K562 (cell line): ENCODE results near the gene PPP1R3C. TPM values are rescaled to one million over a fixed set of nuclear protein-coding genes. Genes with fewer than 3 reads are reported as not detected.

Experiments
- ATAC-seq: fragments of 200-7000 bp; cut with Tn5 transposase; 3 replicates; pipeline ENCODE4 v1.9.1; 2020; ENCODE audit warnings: moderate library complexity
- BruUV-seq: library from RNA; stranded (reverse); fragments of 400-500 nt; replicated peaks from 2 replicates; lab custom pipeline; 2021; lab: Mats Ljungman, UMichigan
- CTCF ChIA-PET: fragments of 300-600 bp; formaldehyde crosslinking; extraction: SDS; loops from one replicate; lab custom pipeline; 2021; ENCODE audit warnings: low intra/inter-chr PET ratio; lab: Yijun Ruan, JAX
- POLR2A ChIA-PET: fragments of 300-600, 350-650 bp; sonication (Branson Sonifier 250); formaldehyde crosslinking; extraction: SDS; loops from one replicate; lab custom pipeline; 2021; ENCODE audit warnings: antibody characterized with exemption, inconsistent platforms; lab: Yijun Ruan, JAX
- DNase-seq, 4 experiments: peaks; one replicate each; pipeline versions ENCODE4 v3.0.0 to v3.0.0-alpha.2; 2011 to 2018; ENCODE audit warnings: low spot score in 3 of 4, mixed read lengths in 3 of 4; ENCODE audit errors: extremely low read depth in 1 of 4
- FAIRE-seq: peaks from 2 replicates; lab custom pipeline; 2011; peaks lifted over from hg19 to GRCh38; lab: Jason Lieb, UNC
- H2AFZ ChIP-seq: 2 replicates; pipeline ENCODE4 v1.6.0; 2011; ENCODE audit warnings: low read depth, low read length, control low read depth, inconsistent platforms
- H3K27ac ChIP-seq: fragments of 200-600 bp; 3 replicates; pipeline ENCODE4 v1.8.0; 2011; ENCODE audit warnings: low read depth, mild to moderate bottlenecking, control low read depth, inconsistent platforms, low read length, moderate library complexity, mixed read lengths; ENCODE audit errors: extremely low read depth
- H3K27me3 ChIP-seq, 2 experiments: fragments of 300-600 bp in 1 of 2; 2 replicates in 1 of 2; 3 replicates in 1 of 2; pipeline versions ENCODE4 v1.6.0 to v1.8.0; 2011; ENCODE audit warnings: inconsistent platforms in 2 of 2, low read length in 2 of 2, mild to moderate bottlenecking in 1 of 2, mixed read lengths in 1 of 2, moderate library complexity in 1 of 2; ENCODE audit not compliant: control insufficient read depth in 2 of 2, insufficient read depth in 2 of 2
- H3K36me3 ChIP-seq: fragments of 300-600 bp; 3 replicates; pipeline ENCODE4 v1.8.0; 2011; ENCODE audit warnings: mild to moderate bottlenecking, low read length, inconsistent platforms; ENCODE audit not compliant: control insufficient read depth, insufficient read depth
- H3K4me1 ChIP-seq, 2 experiments: fragments of 200-600 bp in 1 of 2; replicated peaks in 1 of 2; 2 replicates in 1 of 2; 3 replicates in 1 of 2; pipeline versions ENCODE4 v1.5.1 to v1.8.0; 2011; ENCODE audit warnings: inconsistent platforms in 2 of 2, low read length in 2 of 2, mild to moderate bottlenecking in 1 of 2, mixed read lengths in 1 of 2, moderate library complexity in 1 of 2; ENCODE audit not compliant: control insufficient read depth in 2 of 2, insufficient read depth in 2 of 2
- H3K4me2 ChIP-seq: 2 replicates; pipeline ENCODE4 v1.6.1; 2011; ENCODE audit warnings: low read length, control low read depth, inconsistent platforms, mixed read lengths; ENCODE audit not compliant: insufficient read depth
- H3K4me3 ChIP-seq: fragments of 200-600 bp; sonication (generic), shearing (Covaris generic); 2 replicates; pipeline ENCODE4 v1.5.1; 2016; ENCODE audit warnings: control low read depth, inconsistent platforms
- H3K79me2 ChIP-seq: fragments of 200-600 bp; 3 replicates; pipeline ENCODE4 v1.8.0; 2011; ENCODE audit warnings: low read length, inconsistent platforms; ENCODE audit not compliant: control insufficient read depth, insufficient read depth
- H3K9ac ChIP-seq, 2 experiments: 2 replicates each; pipeline versions ENCODE4 v1.6.0 to v1.6.1; 2011; ENCODE audit warnings: low read depth in 2 of 2, low read length in 2 of 2, control low read depth in 1 of 2, inconsistent platforms in 1 of 2, mild to moderate bottlenecking in 1 of 2, mixed read lengths in 1 of 2; ENCODE audit not compliant: insufficient read depth in 1 of 2
- H3K9me1 ChIP-seq: one replicate; pipeline ENCODE4 v1.6.0; 2011; ENCODE audit warnings: inconsistent platforms, mild to moderate bottlenecking, low read length, moderate library complexity; ENCODE audit not compliant: control insufficient read depth, insufficient read depth
- H3K9me3 ChIP-seq: replicated peaks from 2 replicates; pipeline ENCODE4 v1.5.1; 2011; ENCODE audit warnings: low read depth, low read length, inconsistent platforms; ENCODE audit not compliant: control insufficient read depth, insufficient read depth
- H4K20me1 ChIP-seq: replicated peaks from 2 replicates; pipeline ENCODE4 v1.6.1; 2011; ENCODE audit warnings: low read length, inconsistent platforms, mixed read lengths; ENCODE audit not compliant: control insufficient read depth, insufficient read depth
- ARID3A ChIP-seq: IDR thresholded peaks from 2 replicates; pipeline ENCODE4 v1.6.1; 2012; ENCODE audit warnings: low read depth, low read length, improper control_type of control experiment, borderline replicate concordance
- CHD4 ChIP-seq: fragments of 200-600 bp; sonication (generic); IDR thresholded peaks from 3 replicates; pipeline ENCODE4 v1.6.1; 2012; ENCODE audit warnings: low read depth, mild to moderate bottlenecking, mixed read lengths, low read length, inconsistent platforms; ENCODE audit not compliant: insufficient read depth, insufficient replicate concordance, poor library complexity, severe bottlenecking
- E2F8 ChIP-seq: fragments of 450-650 bp; IDR thresholded peaks from 2 replicates; pipeline ENCODE4 v1.7.1; 2018; ENCODE audit warnings: mild to moderate bottlenecking, low read depth; ENCODE audit not compliant: partially characterized antibody
- FOSL1 ChIP-seq: fragments of 200-800 bp; sonication (Bioruptor generic); conservative IDR thresholded peaks from 2 replicates; pipeline ENCODE4 v1.6.1; 2016; ENCODE audit warnings: missing genetic modification characterization, missing compliant biosample characterization
- LCOR ChIP-seq: sonication (generic); formaldehyde crosslinking; IDR thresholded peaks from 2 replicates; pipeline ENCODE4 v1.8.0; 2022; ENCODE audit warnings: mild to moderate bottlenecking, missing genetic modification reagents
- NCOA6 ChIP-seq: fragments of 450-650 bp; IDR thresholded peaks from 2 replicates; pipeline ENCODE4 v1.6.1; 2017; ENCODE audit warnings: mild to moderate bottlenecking
- ZNF12 ChIP-seq: sonication (generic); formaldehyde crosslinking; IDR thresholded peaks from 2 replicates; pipeline ENCODE4 v1.4.0; 2020; ENCODE audit warnings: mild to moderate bottlenecking, missing genetic modification reagents
- ZNF212 ChIP-seq: fragments of 450-650 bp; formaldehyde crosslinking; IDR thresholded peaks from 2 replicates; pipeline ENCODE4 v1.4.0; 2020; ENCODE audit warnings: mild to moderate bottlenecking
- ZNF311 ChIP-seq: fragments of 250-450 bp; sonication (Bioruptor Pico); IDR thresholded peaks from 2 replicates; pipeline ENCODE4 v1.4.0; 2020; ENCODE audit warnings: mild to moderate bottlenecking, moderate library complexity
- WGBS: fragments of 100-300 bp; shearing (Covaris generic); methylation state at CpG from one replicate; pipeline ENCODE4 v1.1.6; 2016; ENCODE audit warnings: low coverage, mixed read lengths; ENCODE audit not compliant: insufficient coverage; ENCODE audit errors: missing lambda C conversion rate; 5-methylcytosine and 5-hydroxymethylcytosine counted together
- in situ Hi-C: fragments of 300-500 bp; cut with MboI; formaldehyde crosslinking; loops from 4 replicates; pipeline ENCODE4 v1.15.0; 2018; ENCODE audit warnings: inconsistent platforms, mixed read lengths
- intact Hi-C: fragments of 100-400 bp; cut with micrococcal nuclease; formaldehyde crosslinking; loops from 2 replicates; pipeline ENCODE4 v1.14.2; 2022
- polyA plus RNA-seq, 8 experiments: library from polyadenylated mRNA; depleted of rRNA in 4 of 8; stranded (reverse) in 5 of 8; unstranded in 3 of 8; fragments of >200 nt; fragmentation: Nextera tagmentation in 2 of 8; fragmentation: Illumina TruSeq in 1 of 8; extraction: Ambion mirVana in 2 of 8; extraction: Trizol in 1 of 8; gene quantifications; 2 replicates each; pipeline versions ENCODE4 v1.2.1 to v1.2.3, GENCODE V29; 2011 to 2014; ENCODE audit warnings: inconsistent platforms in 1 of 8, missing spikeins in 1 of 8
- total RNA-seq, 7 experiments: library from RNA; depleted of rRNA in 6 of 7; stranded (reverse); fragments of >200 nt in 6 of 7; fragmentation: Illumina TruSeq in 2 of 7; extraction: Trizol in 2 of 7; gene quantifications; 2 replicates each; pipeline versions ENCODE4 v1.2.1 to v1.2.3, GENCODE V29; 2011 to 2021; ENCODE audit warnings: low replicate concordance in 1 of 7

The PPP1R3C gene
- total and polyA plus RNA-seq, 9 of the 15 experiments (the other 6 are each of a cell fraction or from before 2014, with no cell fraction given) = 0.06 to 0.24 (median 0.12) TPM; not detected in 3

GRCh38 chr10:91614225-91614624 lies 18.6 kb downstream of the PPP1R3C start:
- H3K4me3 ChIP-seq = no peak overlapping the region
- intact Hi-C loops = no loop called here
- in situ Hi-C loops = no loop called here
- H3K36me3 ChIP-seq = no peaks in the 10 kb centered on the region
- no peak for FAIRE-seq
- DNase-seq = no peak
- H3K9ac ChIP-seq = no peak overlapping the region
- H3K27me3 ChIP-seq = no peaks in the 10 kb centered on the region
- no peaks in the 10 kb centered on the region for H3K9me1 ChIP-seq
- H4K20me1 ChIP-seq = no peaks in the 10 kb centered on the region
- WGBS = 63% methylated on average over 2 of the region's 2 CpGs
- no peaks in the 10 kb centered on the region for H3K9me3 ChIP-seq
- TF ChIP-seq NCOA6 = no peak
- TF ChIP-seq, all 486 proteins: peak for 0
- no peak for ATAC-seq
- Histone ChIP-seq H3K4me1 (peaks cover 8 to 42% of the 10 kb centered on the region in 2 experiments; a peak in 3 of 5 replicates), H2AFZ (peak overlapping the region; percentile 61), H3K27ac (peak overlapping the region; percentile 67; the same call in 2 of the 3 replicates), H3K4me2 (no peak overlapping the region), H3K79me2 (no peaks in the 10 kb centered on the region)
- ChIA-PET POLR2A (interaction anchor here (1.1 kb wide), 1 partner anchor 11 kb away, joined by 3 read pairs; no protein-coding TSS in a partner anchor), CTCF (no interaction called here)
- BruUV-seq = no TSS peak

- no TSS peak for BruUV-seq
- ChIA-PET CTCF (no interaction called here), POLR2A (interaction anchor here (1.0 to 1.1 kb wide), 2 partner anchors 8 to 11 kb away, joined by 3 to 4 read pairs; no protein-coding TSS in a partner anchor)
- no peaks in the 10 kb centered on the region for H3K9me3 ChIP-seq
- WGBS = 19% methylated on average over 4 of the region's 4 CpGs
- peak overlapping the region; percentile 61 for H2AFZ ChIP-seq
- no peaks in the 10 kb centered on the region for H4K20me1 ChIP-seq
- in situ Hi-C loops (no loop called here), intact Hi-C loops (no loop called here)
- H3K4me2 ChIP-seq = no peak overlapping the region; the same call in 1 of the 2 replicates
- DNase-seq (peak in 2 of 4 experiments; percentile 39 to 54), FAIRE-seq (peak; percentile 71), ATAC-seq (peak; percentile 8; the same call in 1 of the 3 replicates)
- H3K9me1 ChIP-seq = no peaks in the 10 kb centered on the region
- peak overlapping the region; percentile 67; the same call in 2 of the 3 replicates for H3K27ac ChIP-seq
- H3K9ac ChIP-seq = peak overlapping the region in 1 of 2 experiments; percentile 32; a peak in 1 of 4 replicates
- peaks cover 11 to 45% of the 10 kb centered on the region in 2 experiments; a peak in 4 of 5 replicates for H3K4me1 ChIP-seq
- H3K27me3 ChIP-seq = no peaks in the 10 kb centered on the region
- no peaks in the 10 kb centered on the region for H3K79me2 ChIP-seq
- H3K36me3 ChIP-seq = no peaks in the 10 kb centered on the region
- no peak overlapping the region for H3K4me3 ChIP-seq
- TF ChIP-seq CHD4 (no peak), ARID3A (0 out of 2 replicates have a peak, but pooled peaks have one; percentile 37), FOSL1 (tag) (peak; percentile 90), ZNF12 (CRISPR knock-in tag) (peak; percentile 39; the same call in 1 of the 2 replicates), ZNF311 (CRISPR knock-in tag) (no peak), E2F8 (no peak), LCOR (CRISPR knock-in tag) (no peak), ZNF212 (no peak)
These were observed 19.3 kb downstream of the PPP1R3C start for GRCh38 chr10:91613411-91614187.
